Measurements from ENCODE around the gene PLA2G15. TPM values are rescaled to one million over a fixed set of nuclear protein-coding genes. Genes with fewer than 3 reads are reported as not detected.

PLA2G15 gene
- total RNA-seq, 2 experiments from 2014 or later = 6.0 to 7.0 TPM

DNA sequence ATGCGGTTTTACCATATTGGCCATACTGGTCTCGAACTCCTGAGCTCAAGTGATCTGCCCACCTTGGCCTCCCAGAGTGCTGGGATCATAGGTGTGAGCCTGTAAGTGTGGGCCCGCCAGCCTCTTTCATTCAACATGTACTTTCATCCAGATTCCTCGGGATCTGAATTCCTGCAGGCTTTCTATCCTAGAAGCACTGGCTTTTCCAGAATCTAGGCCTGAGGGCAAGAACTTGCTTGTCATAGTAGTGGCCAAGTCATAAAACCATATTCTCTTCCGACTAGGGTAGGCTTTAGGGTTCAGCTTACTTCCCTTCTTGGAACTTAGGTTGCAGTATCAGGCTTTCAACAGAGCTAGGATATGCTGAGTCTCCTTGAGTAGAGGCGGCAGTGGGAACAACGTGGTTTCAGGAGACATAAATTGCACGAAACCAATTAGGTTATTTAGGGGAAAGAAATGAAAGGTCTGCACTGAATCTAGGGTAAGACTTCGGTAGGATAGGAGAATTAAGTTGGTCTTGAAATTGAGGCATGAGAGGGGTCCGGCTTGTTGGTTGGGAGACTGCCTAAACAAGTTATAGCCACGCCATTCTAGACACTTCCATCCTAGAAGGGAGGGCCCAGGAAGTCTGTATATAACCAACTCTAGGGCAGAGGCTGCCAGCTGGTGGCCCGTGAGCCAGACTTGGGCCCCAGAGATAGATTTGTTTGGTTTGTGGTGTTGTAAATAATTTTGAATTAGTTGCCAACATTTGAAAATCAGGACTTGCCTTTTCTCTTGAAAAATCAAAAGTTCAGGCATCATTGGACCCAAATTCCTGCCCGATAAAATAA is 34.8 kb downstream of the PLA2G15 start:
- peaks cover 60% of the 10 kb centered on the region for H3K36me3 Mint-ChIP-seq (ENCODE audit: low read depth)
- ATAC-seq = no peak
- H3K9me3 Mint-ChIP-seq (ENCODE audit: low read depth) = no peaks in the 10 kb centered on the region
- no peak overlapping the region for H3K4me3 Mint-ChIP-seq
- ChIA-PET POLR2A (interaction anchor here (0.7 kb wide), 1 partner anchor 8 kb away, joined by 3 read pairs; no protein-coding TSS in a partner anchor), CTCF (interaction anchor here (0.6 to 3.5 kb wide), 7 partner anchors 11 to 49 kb away, joined by 3 to 20 read pairs (median 6); partner anchors contain the start of genes PRMT7, SLC7A6 and SLC7A6OS)
- intact Hi-C loops (cut with DNase I, micrococcal nuclease) = no loop called here
- DNase-seq = no peak
- H3K4me1 Mint-ChIP-seq = peaks cover 77% of the 10 kb centered on the region
- H3K27me3 Mint-ChIP-seq = no peaks in the 10 kb centered on the region
- H3K27ac Mint-ChIP-seq = peak overlapping the region; percentile 80

DNA sequence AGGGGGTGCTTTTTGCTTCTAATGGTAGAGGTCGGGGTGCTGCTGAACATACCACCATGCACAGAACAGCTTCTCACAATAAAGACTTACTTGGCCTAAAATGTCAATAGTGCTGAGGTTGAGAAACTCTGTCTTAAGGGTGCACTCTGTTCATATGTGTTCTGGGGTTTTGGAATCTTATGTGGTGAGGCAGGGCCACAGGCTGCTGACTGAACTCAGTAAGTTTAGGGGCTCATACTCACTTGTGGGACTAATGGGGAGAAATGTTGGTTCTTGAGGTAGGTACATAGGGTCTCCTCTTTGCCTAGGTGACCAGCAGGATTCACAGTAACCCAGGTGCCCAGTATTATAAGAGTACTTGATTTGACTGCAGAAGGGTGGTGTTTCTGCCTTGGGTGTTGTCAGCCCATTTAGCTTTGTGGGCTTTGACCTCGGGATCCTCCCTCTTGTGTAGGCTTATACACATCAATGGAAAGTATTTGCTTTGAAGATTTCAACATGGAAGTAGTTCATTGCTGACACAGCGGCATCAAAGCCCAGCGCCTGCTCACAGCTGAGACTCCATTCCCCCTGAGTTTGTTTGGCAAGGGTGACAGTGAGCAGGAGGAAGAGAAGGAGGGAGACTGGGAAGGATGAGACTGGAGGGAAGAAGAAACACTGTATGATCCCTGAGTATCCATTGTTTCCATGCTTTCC is 36.3 kb downstream of the PLA2G15 start:
- H3K4me3 Mint-ChIP-seq = no peak overlapping the region
- peaks cover 57% of the 10 kb centered on the region for H3K36me3 Mint-ChIP-seq (ENCODE audit: low read depth)
- ATAC-seq = peak; percentile 28
- H3K9me3 Mint-ChIP-seq (ENCODE audit: low read depth) = no peaks in the 10 kb centered on the region
- peak overlapping the region; percentile 90 for H3K27ac Mint-ChIP-seq
- ChIA-PET CTCF (interaction anchor here (0.7 to 3.5 kb wide), 5 partner anchors 16 to 48 kb away, joined by 3 to 13 read pairs (median 4); partner anchors contain the start of genes PRMT7, SLC7A6 and SLC7A6OS), POLR2A (interaction anchor here (0.7 kb wide), 1 partner anchor 9 kb away, joined by 3 read pairs; no protein-coding TSS in a partner anchor)
- H3K4me1 Mint-ChIP-seq = peaks cover 77% of the 10 kb centered on the region
- H3K27me3 Mint-ChIP-seq = no peaks in the 10 kb centered on the region
- no peak for DNase-seq
- intact Hi-C loops (cut with DNase I, micrococcal nuclease) = no loop called here

DNA sequence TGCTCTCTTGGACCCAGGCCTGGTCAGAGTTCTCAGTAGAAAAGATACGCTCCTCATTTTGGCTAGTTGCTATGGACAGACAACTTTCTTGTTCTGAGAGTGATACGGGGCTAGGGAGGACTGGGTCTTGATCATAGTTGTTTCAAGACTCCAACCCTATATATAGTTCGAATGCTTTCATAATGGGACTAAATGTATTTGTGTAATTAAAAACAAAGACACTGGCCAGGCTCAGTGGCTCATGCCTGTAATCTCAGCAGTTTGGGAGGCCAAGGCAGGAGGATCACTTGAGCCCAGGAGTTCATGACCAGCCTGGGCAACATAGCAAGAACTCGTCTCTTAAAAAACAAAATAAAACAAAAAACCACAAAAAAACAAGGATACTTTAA is 36.9 kb downstream of the PLA2G15 start:
- POLR2A ChIA-PET = interaction anchor here (0.7 kb wide), 1 partner anchor 8 kb away, joined by 3 read pairs; no protein-coding TSS in a partner anchor
- Mint-ChIP-seq H3K4me3 (no peak overlapping the region), H3K27me3 (no peaks in the 10 kb centered on the region), H3K36me3 (ENCODE audit: low read depth) (peaks cover 59% of the 10 kb centered on the region), H3K9me3 (ENCODE audit: low read depth) (no peaks in the 10 kb centered on the region), H3K27ac (peak overlapping the region; percentile 90), H3K4me1 (peaks cover 77% of the 10 kb centered on the region)
- DNase-seq (no peak), ATAC-seq (no peak)
- intact Hi-C loops (cut with DNase I, micrococcal nuclease) = no loop called here
- CTCF ChIA-PET = interaction anchor here (0.9 to 1.9 kb wide), 2 partner anchors 18 to 29 kb away, joined by 4 to 6 read pairs; partner anchors contain the start of genes PRMT7, SLC7A6 and SLC7A6OS

DNA sequence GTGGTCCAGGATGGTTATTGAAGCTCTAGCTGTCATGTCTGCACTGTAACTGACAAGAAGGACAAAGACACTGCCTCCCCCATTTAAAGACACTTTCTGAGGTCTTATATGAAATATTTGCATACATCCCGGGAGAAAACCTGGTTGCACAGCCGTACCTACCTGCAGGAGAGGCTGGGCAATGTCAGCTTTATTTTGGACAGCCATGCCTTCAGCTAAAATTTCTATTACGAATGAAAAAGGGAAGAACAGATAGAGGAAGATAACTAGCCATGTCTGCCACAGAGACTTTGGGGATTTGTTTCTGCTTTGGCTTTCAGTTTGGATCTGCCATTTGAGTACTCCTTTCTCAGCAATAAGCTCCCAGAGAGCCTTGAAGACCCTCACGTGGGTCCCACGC is 38.2 kb downstream of the PLA2G15 start:
- peaks cover 89% of the 10 kb centered on the region for H3K4me1 Mint-ChIP-seq
- DNase-seq (no peak), ATAC-seq (no peak)
- ChIA-PET POLR2A (interaction anchor here (0.5 to 0.7 kb wide), 2 partner anchors 14 to 90 kb away, joined by 3 read pairs; no protein-coding TSS in a partner anchor), CTCF (interaction anchor here (0.8 to 4.5 kb wide), 11 partner anchors 9 to 199 kb away, joined by 3 to 67 read pairs (median 4); partner anchors contain the start of genes PRMT7, SLC7A6 and SLC7A6OS)
- H3K9me3 Mint-ChIP-seq (ENCODE audit: low read depth) = no peaks in the 10 kb centered on the region
- intact Hi-C loops (cut with DNase I, micrococcal nuclease) = no loop called here
- peaks cover 72% of the 10 kb centered on the region for H3K36me3 Mint-ChIP-seq (ENCODE audit: low read depth)
- H3K4me3 Mint-ChIP-seq = peak overlapping the region; percentile 34
- H3K27me3 Mint-ChIP-seq = no peaks in the 10 kb centered on the region
- peak overlapping the region; percentile 96 for H3K27ac Mint-ChIP-seq

DNA sequence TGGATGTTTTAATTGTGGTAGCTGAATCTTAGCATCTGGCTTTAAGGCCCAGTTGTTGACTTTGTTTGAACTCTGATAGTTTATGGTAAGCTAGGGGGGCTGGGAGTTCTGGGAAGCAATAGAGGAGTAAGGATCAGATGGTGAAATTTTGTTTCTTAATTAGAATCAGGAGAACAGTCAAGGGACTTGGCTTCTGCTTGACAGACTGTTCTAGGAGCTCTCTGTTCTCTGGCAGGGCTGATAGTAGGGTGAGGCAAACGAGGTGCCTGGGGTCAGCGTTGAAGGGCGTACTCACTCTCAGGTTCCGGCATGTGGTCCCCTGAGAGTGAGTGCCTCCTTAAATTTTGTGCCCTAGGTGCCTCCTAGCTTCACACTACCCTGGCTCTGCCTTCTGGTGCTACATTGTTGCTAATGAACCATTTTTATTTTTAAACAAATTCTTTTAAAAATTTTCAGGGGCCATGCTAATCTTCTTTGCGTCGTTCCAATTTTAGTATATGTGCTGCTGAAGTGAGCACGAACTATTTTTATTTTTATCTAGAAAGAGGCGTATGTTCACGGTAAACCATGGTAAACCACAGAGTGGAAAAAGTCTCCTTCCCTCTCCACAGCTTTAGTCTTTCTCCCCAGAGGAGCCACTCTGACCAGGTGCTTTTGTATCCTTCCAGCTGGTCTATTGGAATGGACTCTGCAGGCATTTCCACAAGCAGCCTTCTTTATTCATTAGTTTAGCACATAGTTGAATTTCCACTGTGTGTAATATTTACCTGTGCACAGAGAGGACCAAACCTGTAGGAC is 38.8 kb downstream of the PLA2G15 start:
- ChIA-PET POLR2A (interaction anchor here (0.5 to 0.6 kb wide), 2 partner anchors 15 to 21 kb away, joined by 3 to 5 read pairs; no protein-coding TSS in a partner anchor), CTCF (interaction anchor here (0.8 to 4.5 kb wide), 12 partner anchors 8 to 200 kb away, joined by 3 to 67 read pairs (median 4); partner anchors contain the start of genes PRMT7, SLC7A6 and SLC7A6OS)
- DNase-seq (peak; percentile 46), ATAC-seq (peak; percentile 23)
- Mint-ChIP-seq H3K36me3 (ENCODE audit: low read depth) (peaks cover 70% of the 10 kb centered on the region), H3K4me1 (peaks cover 94% of the 10 kb centered on the region), H3K27ac (peak overlapping the region; percentile 96), H3K27me3 (no peaks in the 10 kb centered on the region), H3K4me3 (peak overlapping the region; percentile 34), H3K9me3 (ENCODE audit: low read depth) (no peaks in the 10 kb centered on the region)
- intact Hi-C loops (cut with DNase I, micrococcal nuclease) = loop anchor here in 1 of 2 experiments (2.0 kb wide), 1 partner anchor 19 kb away; the partner anchor contains the start of gene SLC7A6

- CTCF ChIA-PET = interaction anchor here (0.7 to 4.5 kb wide), 8 partner anchors 10 to 131 kb away, joined by 3 to 67 read pairs (median 5); partner anchors contain the start of gene SLC7A6
- Mint-ChIP-seq H3K4me1 (peaks cover 96% of the 10 kb centered on the region), H3K27me3 (no peaks in the 10 kb centered on the region), H3K9me3 (ENCODE audit: low read depth) (no peaks in the 10 kb centered on the region), H3K4me3 (peak overlapping the region; percentile 34), H3K27ac (peak overlapping the region; percentile 96), H3K36me3 (ENCODE audit: low read depth) (peaks cover 65% of the 10 kb centered on the region)
- no peak for DNase-seq
- POLR2A ChIA-PET = interaction anchor here (0.8 to 2.7 kb wide), 2 partner anchors 20 to 26 kb away, joined by 3 to 14 read pairs; partner anchors contain the start of genes PRMT7, SLC7A6 and SLC7A6OS
- ATAC-seq = no peak
- intact Hi-C loops (cut with DNase I, micrococcal nuclease) = loop anchor here in 1 of 2 experiments (2.0 kb wide), 1 partner anchor 20 kb away; the partner anchor contains the start of gene SLC7A6
Observed at GRCh38 chr16:68284847-68285246, 39.7 kb downstream of the PLA2G15 start.

- H3K4me1 Mint-ChIP-seq = peaks cover 99% of the 10 kb centered on the region
- no peak for ATAC-seq
- intact Hi-C loops (cut with DNase I, micrococcal nuclease) = loop anchor here (1.0 to 2.0 kb wide), 2 partner anchors 21 to 25 kb away; partner anchors contain the start of genes SLC7A6 (in 2 of the 2) and SLC7A6OS (in 1 of the 2)
Observed at GRCh38 chr16:68285683-68286082, 40.5 kb downstream of the PLA2G15 start.

GRCh38 chr16:68286153-68287074 is 41.2 kb downstream of the PLA2G15 start:
- H3K9me3 Mint-ChIP-seq (ENCODE audit: low read depth) = no peaks in the 10 kb centered on the region
- H3K4me3 Mint-ChIP-seq = peak overlapping the region; percentile 61
- H3K36me3 Mint-ChIP-seq (ENCODE audit: low read depth) = peaks cover 70% of the 10 kb centered on the region
- H3K27ac Mint-ChIP-seq = peak overlapping the region; percentile 96
- POLR2A ChIA-PET = interaction anchor here (0.6 to 2.7 kb wide), 2 partner anchors 17 to 22 kb away, joined by 4 to 14 read pairs; partner anchors contain the start of gene SLC7A6
- peaks cover 99% of the 10 kb centered on the region for H3K4me1 Mint-ChIP-seq
- H3K27me3 Mint-ChIP-seq = no peaks in the 10 kb centered on the region
- no peak for DNase-seq
- intact Hi-C loops (cut with DNase I, micrococcal nuclease) = loop anchor here in 1 of 2 experiments (1.0 to 2.0 kb wide), 2 partner anchors 22 to 24 kb away; partner anchors contain the start of genes SLC7A6 and SLC7A6OS
- CTCF ChIA-PET = interaction anchor here (0.6 to 4.5 kb wide), 10 partner anchors 9 to 48 kb away, joined by 3 to 67 read pairs (median 4); partner anchors contain the start of genes PRMT7, SLC7A6 and SLC7A6OS
- ATAC-seq = peak; percentile 31

More at GRCh38 chr16:68285683-68286082, 40.5 kb downstream of the PLA2G15 start:
- Mint-ChIP-seq H3K4me3 (peak overlapping the region; percentile 61), H3K27ac (peak overlapping the region; percentile 96), H3K36me3 (ENCODE audit: low read depth) (peaks cover 70% of the 10 kb centered on the region), H3K27me3 (no peaks in the 10 kb centered on the region), H3K9me3 (ENCODE audit: low read depth) (no peaks in the 10 kb centered on the region)
- no peak for DNase-seq
- POLR2A ChIA-PET = interaction anchor here (0.8 to 2.7 kb wide), 2 partner anchors 21 to 25 kb away, joined by 3 to 14 read pairs; partner anchors contain the start of genes PRMT7, SLC7A6 and SLC7A6OS
- CTCF ChIA-PET = interaction anchor here (0.8 to 4.5 kb wide), 9 partner anchors 9 to 66 kb away, joined by 3 to 67 read pairs (median 5); partner anchors contain the start of gene SLC7A6
